WTC11 (cell line): ENCODE measurements around the gene ZNF317. TPM values are rescaled to one million over a fixed set of nuclear protein-coding genes. Genes with fewer than 3 reads are reported as not detected.

Experiments
- ATAC-seq: fragments of 200-7000 bp; cut with Tn5 transposase; 2 replicates; pipeline ENCODE4 v1.10.0; 2021; ENCODE audit warnings: mild to moderate bottlenecking, moderate library complexity
- CTCF ChIA-PET: fragments of 300-600 bp; sonication (Branson Sonifier 250); formaldehyde crosslinking; loops from one replicate; lab custom pipeline; 2021; ENCODE audit warnings: antibody characterized with exemption; lab: Charles Lee
- POLR2A ChIA-PET: fragments of 350-600 bp; sonication (Branson Sonifier 250); formaldehyde crosslinking; loops from one replicate; lab custom pipeline; 2021; ENCODE audit warnings: antibody characterized with exemption; lab: Charles Lee
- DNase-seq: peaks from one replicate; pipeline ENCODE4 v3.0.0; 2021; ENCODE audit warnings: low spot score
- H3K27ac Mint-ChIP-seq: 2 replicates; pipeline ENCODE4 v1.8.0; 2021; ENCODE audit warnings: mixed read lengths
- H3K27me3 Mint-ChIP-seq: 2 replicates; pipeline ENCODE4 v1.8.0; 2021; ENCODE audit warnings: low read depth, mild to moderate bottlenecking, moderate library complexity, mixed read lengths
- H3K36me3 Mint-ChIP-seq: 2 replicates; pipeline ENCODE4 v1.8.0; 2021; ENCODE audit warnings: mixed read lengths
- H3K4me1 Mint-ChIP-seq: 2 replicates; pipeline ENCODE4 v1.8.0; 2022; ENCODE audit warnings: mixed read lengths
- H3K4me3 Mint-ChIP-seq: 2 replicates; pipeline ENCODE4 v1.8.0; 2021; ENCODE audit warnings: mild to moderate bottlenecking, moderate library complexity, mixed read lengths
- H3K9me3 Mint-ChIP-seq: 2 replicates; pipeline ENCODE4 v1.8.0; 2021; ENCODE audit warnings: mixed read lengths
- ARID4B ChIP-seq: sonication (generic); formaldehyde crosslinking; IDR thresholded peaks from 2 replicates; pipeline ENCODE4 v1.8.0; 2023; ENCODE audit warnings: missing genetic modification reagents, mild to moderate bottlenecking, borderline replicate concordance
- ELF4 ChIP-seq: sonication (generic); formaldehyde crosslinking; IDR thresholded peaks from 2 replicates; pipeline ENCODE4 v1.8.1; 2022; ENCODE audit warnings: low read depth, mild to moderate bottlenecking, moderate library complexity, missing genetic modification reagents
- EMX1 ChIP-seq: fragments of 250-450 bp; sonication (Bioruptor Pico); IDR thresholded peaks from 2 replicates; pipeline ENCODE4 v1.8.0; 2021; ENCODE audit warnings: mild to moderate bottlenecking
- ERG ChIP-seq: fragments of 250-450 bp; sonication (Bioruptor Pico); IDR thresholded peaks from 2 replicates; pipeline ENCODE4 v1.8.0; 2021; ENCODE audit warnings: mild to moderate bottlenecking
- FOXJ3 ChIP-seq: sonication (generic); formaldehyde crosslinking; IDR thresholded peaks from 2 replicates; pipeline ENCODE4 v1.9.0; 2021; ENCODE audit warnings: missing genetic modification reagents, mild to moderate bottlenecking, borderline replicate concordance
- FOXP1 ChIP-seq: sonication (generic); formaldehyde crosslinking; IDR thresholded peaks from 2 replicates; pipeline ENCODE4 v1.8.0; 2022; ENCODE audit warnings: missing genetic modification reagents, mild to moderate bottlenecking, moderate library complexity, borderline replicate concordance
- FOXP4 ChIP-seq: sonication (generic); formaldehyde crosslinking; IDR thresholded peaks from 2 replicates; pipeline ENCODE4 v1.8.0; 2022; ENCODE audit warnings: mild to moderate bottlenecking, missing genetic modification reagents
- GRHL2 ChIP-seq: fragments of 250-450 bp; sonication (Bioruptor Pico); IDR thresholded peaks from 2 replicates; pipeline ENCODE4 v1.8.0; 2022; ENCODE audit warnings: mild to moderate bottlenecking, moderate library complexity; ENCODE audit not compliant: insufficient replicate concordance, severe bottlenecking
- JAZF1 ChIP-seq: fragments of 250-450 bp; sonication (Bioruptor Pico); IDR thresholded peaks from 2 replicates; pipeline ENCODE4 v1.9.0; 2021; ENCODE audit warnings: moderate library complexity, mild to moderate bottlenecking, inconsistent platforms
- NR3C1 ChIP-seq: sonication (generic); formaldehyde crosslinking; conservative IDR thresholded peaks from 2 replicates; pipeline ENCODE4 v1.8.1; 2023; ENCODE audit warnings: low read depth, mild to moderate bottlenecking, missing genetic modification reagents
- OVOL2 ChIP-seq: fragments of 250-450 bp; sonication (Bioruptor Pico); IDR thresholded peaks from 2 replicates; pipeline ENCODE4 v1.9.0; 2021; ENCODE audit warnings: mild to moderate bottlenecking, borderline replicate concordance
- USF1 ChIP-seq: sonication (generic); formaldehyde crosslinking; IDR thresholded peaks from 2 replicates; pipeline ENCODE4 v1.8.0; 2022; ENCODE audit warnings: mild to moderate bottlenecking, missing genetic modification reagents
- ZMAT4 ChIP-seq: fragments of 250-450 bp; sonication (Bioruptor Pico); IDR thresholded peaks from 2 replicates; pipeline ENCODE4 v1.9.0; 2021; ENCODE audit warnings: mild to moderate bottlenecking
- ZNF263 ChIP-seq: sonication (generic); formaldehyde crosslinking; IDR thresholded peaks from 2 replicates; pipeline ENCODE4 v1.8.1; 2022; ENCODE audit warnings: low read depth, mild to moderate bottlenecking, moderate library complexity, missing genetic modification reagents
- ZNF317 ChIP-seq: sonication (generic); formaldehyde crosslinking; IDR thresholded peaks from 2 replicates; pipeline ENCODE4 v1.8.1; 2023; ENCODE audit warnings: low read depth, mild to moderate bottlenecking, moderate library complexity, missing genetic modification reagents, borderline replicate concordance
- ZNF416 ChIP-seq: fragments of 250-450 bp; sonication (Bioruptor Pico); IDR thresholded peaks from 2 replicates; pipeline ENCODE4 v1.9.0; 2021; ENCODE audit warnings: mild to moderate bottlenecking, inconsistent platforms
- ZNF671 ChIP-seq: fragments of 250-450 bp; sonication (Bioruptor Pico); IDR thresholded peaks from 2 replicates; pipeline ENCODE4 v1.8.0; 2021; ENCODE audit warnings: mild to moderate bottlenecking
- total RNA-seq: library from RNA; stranded (reverse); gene quantifications from 3 replicates; pipeline ENCODE4 v1.2.3, GENCODE V29; 2021

Gene ZNF317
- total RNA-seq, 1 experiment from 2014 or later = 38.7 TPM

- no peak for TF ChIP-seq ARID4B (CRISPR knock-in tag)
- TF ChIP-seq NR3C1 (CRISPR knock-in tag) = no peak
- no peak for TF ChIP-seq FOXJ3 (CRISPR knock-in tag)
- no peak for TF ChIP-seq ZNF317 (CRISPR knock-in tag)
- no peak for TF ChIP-seq ZMAT4 (CRISPR knock-in tag)
- no peak for TF ChIP-seq GRHL2 (CRISPR knock-in tag)
- no peak for TF ChIP-seq USF1
- TF ChIP-seq, all 79 proteins: peak for 0
Measured at GRCh38 chr19:9107375-9107774, 32.8 kb upstream of the ZNF317 start, which contains the start of gene OR7G2 (continued).

- no peak overlapping the region for H3K4me3 Mint-ChIP-seq
- CTCF ChIA-PET = interaction anchor here (0.7 kb wide), 1 partner anchor 200 kb away, joined by 3 read pairs; no protein-coding TSS in a partner anchor
- peaks cover 50% of the 10 kb centered on the region for H3K36me3 Mint-ChIP-seq
- H3K9me3 Mint-ChIP-seq = peaks cover 66% of the 10 kb centered on the region
- POLR2A ChIA-PET = no interaction called here
- ATAC-seq (no peak), DNase-seq (no peak)
- TF ChIP-seq ZNF671 (CRISPR knock-in tag) (no peak), ERG (CRISPR knock-in tag) (no peak), ZNF416 (CRISPR knock-in tag) (no peak), JAZF1 (CRISPR knock-in tag) (no peak), OVOL2 (CRISPR knock-in tag) (no peak), ZNF263 (CRISPR knock-in tag) (no peak), FOXP1 (CRISPR knock-in tag) (no peak), FOXP4 (no peak), ARID4B (CRISPR knock-in tag) (no peak), ELF4 (no peak), EMX1 (CRISPR knock-in tag) (no peak)
- H3K27me3 Mint-ChIP-seq = peaks cover 3% of the 10 kb centered on the region; the same call in 1 of the 2 replicates
- H3K27ac Mint-ChIP-seq = no peak overlapping the region
- no peaks in the 10 kb centered on the region for H3K4me1 Mint-ChIP-seq
Measured at GRCh38 chr19:9109959-9110358, 30.2 kb upstream of the ZNF317 start.
